Neural cell (in vitro differentiated cells): ENCODE data around the gene HES6.

Experiments used
- EZH2 ChIP-seq: fragments of 200-600, 300-800 bp; shearing (Covaris generic), sonication (generic); IDR thresholded peaks from 2 replicates; pipeline ENCODE4 v1.6.1; 2014; ENCODE audit warnings: antibody characterized with exemption, low read length, borderline replicate concordance, mild to moderate bottlenecking; ENCODE audit not compliant: insufficient read depth, poor library complexity, severe bottlenecking
- TF ChIP-seq, protein P1 (sequence below): fragments of 450-650 bp; IDR thresholded peaks from 2 replicates; pipeline ENCODE4 v1.5.1; 2014; ENCODE audit warnings: antibody characterized with exemption, mild to moderate bottlenecking, moderate library complexity; ENCODE audit not compliant: poor library complexity, severe bottlenecking

DNA sequence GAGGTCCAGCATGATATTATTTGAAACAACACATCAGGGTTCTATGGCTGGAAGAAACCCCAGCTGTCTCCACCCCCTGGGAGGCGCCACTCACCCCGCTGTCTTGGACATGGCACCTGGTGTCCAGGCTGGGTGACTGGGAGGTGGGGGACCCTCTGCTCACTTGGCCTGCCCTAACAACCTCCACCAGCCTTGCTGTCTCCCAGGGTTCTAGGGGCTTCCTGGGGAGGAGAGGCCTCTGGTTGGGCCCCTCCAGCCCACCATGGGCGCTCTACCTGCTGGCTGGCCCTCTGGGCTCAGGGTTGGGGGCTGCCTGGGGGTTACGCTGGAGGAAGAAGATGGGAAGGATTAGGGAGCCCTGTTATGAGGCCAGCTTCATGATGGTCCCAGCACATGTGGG, 32.3 kb upstream of the HES6 start:
- no peak for TF ChIP-seq EZH2
- TF ChIP-seq, protein P1, sequence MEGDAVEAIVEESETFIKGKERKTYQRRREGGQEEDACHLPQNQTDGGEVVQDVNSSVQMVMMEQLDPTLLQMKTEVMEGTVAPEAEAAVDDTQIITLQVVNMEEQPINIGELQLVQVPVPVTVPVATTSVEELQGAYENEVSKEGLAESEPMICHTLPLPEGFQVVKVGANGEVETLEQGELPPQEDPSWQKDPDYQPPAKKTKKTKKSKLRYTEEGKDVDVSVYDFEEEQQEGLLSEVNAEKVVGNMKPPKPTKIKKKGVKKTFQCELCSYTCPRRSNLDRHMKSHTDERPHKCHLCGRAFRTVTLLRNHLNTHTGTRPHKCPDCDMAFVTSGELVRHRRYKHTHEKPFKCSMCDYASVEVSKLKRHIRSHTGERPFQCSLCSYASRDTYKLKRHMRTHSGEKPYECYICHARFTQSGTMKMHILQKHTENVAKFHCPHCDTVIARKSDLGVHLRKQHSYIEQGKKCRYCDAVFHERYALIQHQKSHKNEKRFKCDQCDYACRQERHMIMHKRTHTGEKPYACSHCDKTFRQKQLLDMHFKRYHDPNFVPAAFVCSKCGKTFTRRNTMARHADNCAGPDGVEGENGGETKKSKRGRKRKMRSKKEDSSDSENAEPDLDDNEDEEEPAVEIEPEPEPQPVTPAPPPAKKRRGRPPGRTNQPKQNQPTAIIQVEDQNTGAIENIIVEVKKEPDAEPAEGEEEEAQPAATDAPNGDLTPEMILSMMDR: no peak
